EH (cell line): ENCODE results near the gene HEMGN.
A peak's percentile ranks its signal among the peaks of the same experiment; 100 is the strongest.

Experiments used
- DNase-seq: peaks from one replicate; pipeline ENCODE4 v3.0.0-alpha.2; 2015; ENCODE audit warnings: low read depth

The HEMGN gene

DNA sequence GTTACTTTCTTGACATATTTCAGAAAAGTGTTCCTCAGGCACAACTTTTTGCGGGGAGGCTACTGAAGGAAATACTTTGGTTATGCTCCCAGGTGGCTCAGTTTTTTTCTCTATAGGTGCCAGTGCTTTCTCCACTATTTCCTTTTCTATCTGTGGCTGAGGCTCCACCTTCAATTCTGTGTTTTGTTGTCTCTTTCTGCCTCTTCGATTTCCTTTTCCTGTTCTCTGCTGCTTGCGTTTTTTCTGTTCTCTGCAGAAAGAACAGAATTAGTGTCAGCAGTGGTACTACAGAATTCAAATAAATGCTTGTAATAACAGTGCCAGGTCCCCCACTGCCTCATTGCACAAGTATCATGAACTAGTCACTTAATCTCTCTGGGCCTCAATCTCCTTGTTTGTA, 7.0 kb downstream of the HEMGN start:
- no peak for DNase-seq

GRCh38 chr9:97928986-97929604, 8.9 kb downstream of the HEMGN start:
- no peak for DNase-seq

GRCh38 chr9:97925497-97926334, 12.3 kb downstream of the HEMGN start:
- DNase-seq: no peak

DNA sequence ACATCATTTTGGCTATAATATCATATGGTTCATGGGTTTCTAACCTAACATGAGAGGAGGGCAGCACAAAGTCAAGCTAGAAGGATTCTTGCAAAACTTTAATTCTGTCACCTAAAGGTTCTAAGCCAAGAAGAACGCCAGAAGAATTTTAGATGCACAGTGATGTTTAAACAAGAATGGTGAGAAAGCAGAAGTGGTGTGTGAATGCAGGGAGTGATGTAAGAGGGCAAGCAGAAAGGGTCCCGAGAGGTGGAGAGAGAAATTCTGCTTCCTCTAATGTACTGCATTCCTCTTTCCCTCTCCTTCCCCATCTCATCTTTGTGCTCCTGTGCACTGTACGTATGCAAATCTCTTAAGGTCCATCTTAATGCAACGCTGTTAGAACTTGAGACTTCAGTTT, 13.6 kb downstream of the HEMGN start:
- no peak for DNase-seq

DNA sequence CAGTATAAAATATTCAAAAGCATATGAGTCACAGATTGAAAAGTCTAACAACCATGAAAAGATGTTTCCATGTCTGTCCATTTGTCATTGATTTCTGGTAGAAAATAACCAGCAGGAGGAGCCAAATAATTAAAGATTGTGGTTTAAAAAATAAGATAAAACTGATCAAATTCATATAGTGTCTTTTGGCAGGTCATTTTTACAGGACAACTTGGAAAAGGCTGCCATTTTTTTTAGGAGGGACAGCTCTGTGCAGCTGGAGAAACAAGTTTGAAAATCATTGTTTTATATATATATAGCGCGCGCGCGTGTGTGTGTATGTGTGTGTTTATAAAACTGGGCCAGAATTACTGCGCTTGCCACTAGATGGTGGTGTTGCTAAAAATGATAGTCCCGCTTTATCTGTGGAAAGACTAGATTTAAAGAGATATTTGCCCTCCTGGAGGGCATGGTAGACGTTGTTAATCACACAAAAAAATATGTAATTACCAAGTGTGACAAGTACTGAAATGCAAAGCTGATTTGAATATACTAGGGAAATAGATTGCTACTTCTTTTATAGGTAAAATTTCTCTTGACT, 14.4 kb downstream of the HEMGN start:
- peak; percentile 80 for DNase-seq

GRCh38 chr9:97921959-97922724, 15.8 kb downstream of the HEMGN start, which contains the start of gene TRMO:
Gene TRMO (minus strand): TSS chr9:97922500. CDS start chr9:97922493, 7 bp downstream.
- peak; percentile 97 for DNase-seq

- no peak for DNase-seq
Observed at GRCh38 chr9:97919217-97919813, 18.7 kb downstream of the HEMGN start.

DNA sequence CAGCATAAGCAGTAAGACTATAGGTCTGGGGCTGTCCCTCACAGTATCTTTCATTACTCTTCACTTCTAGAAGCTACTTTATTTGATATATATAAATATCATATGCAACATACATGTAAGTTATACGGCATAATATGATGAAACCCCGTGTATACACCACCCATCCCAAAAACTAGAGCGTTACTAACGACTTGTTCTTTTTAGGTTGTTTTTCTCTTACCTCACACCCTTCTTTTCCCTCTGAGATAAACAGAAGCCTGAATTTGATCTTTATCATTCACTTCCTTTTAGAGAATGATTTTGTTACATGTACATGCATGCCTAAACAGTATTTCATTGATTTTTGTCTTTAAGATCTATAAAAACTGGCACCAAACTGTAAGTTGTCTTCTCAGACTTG, 19.4 kb downstream of the HEMGN start:
- DNase-seq: no peak

- no peak for DNase-seq
Observed at GRCh38 chr9:97911970-97912369, 26.0 kb downstream of the HEMGN start.

GRCh38 chr9:97911528-97911927, 26.4 kb downstream of the HEMGN start:
- no peak for DNase-seq

DNA sequence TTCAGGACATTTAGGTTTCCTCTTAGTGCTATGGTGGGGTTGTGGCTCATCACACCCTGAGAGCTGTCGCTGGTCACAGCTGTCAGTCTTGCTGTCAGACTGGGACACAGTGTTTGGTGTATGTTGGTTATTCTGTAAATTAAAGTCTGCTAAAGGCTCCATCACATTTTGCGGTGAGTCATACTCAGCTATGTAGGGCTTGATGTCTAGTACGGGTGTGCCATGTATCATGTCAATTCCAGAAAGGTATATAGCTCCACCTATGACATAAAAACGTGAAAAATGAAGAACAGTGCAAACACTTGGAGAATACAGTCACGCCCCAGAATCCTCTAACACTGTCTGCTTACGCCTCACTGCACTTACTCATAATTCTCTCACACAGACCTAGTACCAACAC, 27.6 kb downstream of the HEMGN start:
- DNase-seq: no peak

GRCh38 chr9:97908705-97909104, 29.3 kb downstream of the HEMGN start:
- DNase-seq: no peak

DNA sequence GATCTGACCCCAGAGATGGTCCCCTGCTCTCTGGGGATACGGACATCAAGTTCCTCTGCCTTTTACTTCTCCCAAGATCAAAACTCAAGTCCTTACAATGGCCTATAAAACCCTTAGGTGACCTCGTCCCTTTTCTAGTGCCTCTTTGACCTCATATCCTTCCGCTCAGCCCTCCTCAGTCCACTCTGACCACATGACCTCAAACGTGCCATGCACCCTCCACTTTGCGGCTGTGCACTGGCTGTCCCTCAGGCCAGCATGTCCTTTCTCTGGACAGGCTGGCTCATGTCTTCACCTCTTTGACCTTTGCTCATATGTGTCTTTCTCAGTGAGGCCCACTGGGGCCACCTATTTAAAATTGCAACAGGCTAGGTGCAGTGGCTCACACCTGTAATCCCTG, 30.3 kb downstream of the HEMGN start:
- no peak for DNase-seq

DNA sequence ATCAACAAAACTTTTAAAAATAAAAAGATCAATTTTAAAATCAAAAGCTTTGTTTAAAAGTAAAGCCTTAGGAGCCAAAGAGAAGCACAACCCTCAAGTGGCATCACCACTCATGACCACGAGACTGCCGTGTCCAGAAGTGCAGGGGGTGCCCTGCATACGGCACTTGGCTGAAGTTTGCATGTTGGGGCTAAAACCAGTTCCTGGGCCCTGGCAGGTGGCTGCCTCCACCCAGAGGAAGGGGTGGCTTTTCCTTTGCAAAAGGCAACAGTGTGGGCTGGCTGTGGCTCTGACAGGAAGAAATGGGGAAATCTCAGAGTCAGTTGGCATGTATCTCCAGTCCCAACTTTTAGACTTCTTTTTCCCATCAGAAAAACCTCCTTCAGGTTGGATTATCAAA, 30.9 kb downstream of the HEMGN start:
- DNase-seq: no peak

GRCh38 chr9:97906236-97906831, 31.6 kb downstream of the HEMGN start:
- DNase-seq: no peak

DNA sequence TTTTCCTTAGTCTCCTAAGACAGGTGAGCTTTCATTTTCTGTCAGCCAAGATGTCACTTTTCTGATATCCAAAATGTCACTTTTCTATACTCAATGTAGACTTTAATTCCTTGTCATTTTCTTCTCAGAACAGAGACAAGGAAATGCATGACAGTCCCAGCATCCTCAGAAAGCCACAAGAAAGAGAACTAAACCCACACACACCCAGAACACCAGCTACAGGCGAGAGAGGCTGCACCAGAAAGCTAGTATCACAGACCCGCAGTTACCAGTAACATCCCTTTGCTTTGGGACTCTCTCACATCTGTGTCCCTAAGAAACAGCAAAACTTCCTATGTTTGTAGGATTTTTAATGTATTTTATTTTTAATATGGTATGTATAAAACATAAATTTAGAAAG, 32.7 kb downstream of the HEMGN start:
- no peak for DNase-seq

- DNase-seq: no peak
Observed at GRCh38 chr9:97904725-97905124, 33.2 kb downstream of the HEMGN start.

DNA sequence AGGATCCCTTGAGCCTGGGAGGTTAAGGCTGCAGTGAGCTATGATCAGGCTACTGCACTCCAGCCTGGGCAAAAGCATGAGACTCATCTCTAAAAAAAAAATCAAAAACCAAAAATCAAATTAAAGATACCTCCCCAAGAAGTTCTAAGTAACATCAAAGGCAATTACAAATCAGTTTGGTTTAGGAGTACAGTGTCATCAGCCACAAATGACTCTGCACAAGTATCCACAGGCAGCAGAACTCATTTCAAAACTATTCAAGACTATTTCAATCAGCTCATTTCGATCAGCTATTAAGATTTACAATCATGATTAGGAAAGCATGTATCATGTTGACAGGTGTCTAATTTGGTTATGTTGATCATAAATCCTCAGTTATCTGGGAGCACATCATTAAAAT, 34.8 kb downstream of the HEMGN start:
- DNase-seq: peak; percentile 11

DNA sequence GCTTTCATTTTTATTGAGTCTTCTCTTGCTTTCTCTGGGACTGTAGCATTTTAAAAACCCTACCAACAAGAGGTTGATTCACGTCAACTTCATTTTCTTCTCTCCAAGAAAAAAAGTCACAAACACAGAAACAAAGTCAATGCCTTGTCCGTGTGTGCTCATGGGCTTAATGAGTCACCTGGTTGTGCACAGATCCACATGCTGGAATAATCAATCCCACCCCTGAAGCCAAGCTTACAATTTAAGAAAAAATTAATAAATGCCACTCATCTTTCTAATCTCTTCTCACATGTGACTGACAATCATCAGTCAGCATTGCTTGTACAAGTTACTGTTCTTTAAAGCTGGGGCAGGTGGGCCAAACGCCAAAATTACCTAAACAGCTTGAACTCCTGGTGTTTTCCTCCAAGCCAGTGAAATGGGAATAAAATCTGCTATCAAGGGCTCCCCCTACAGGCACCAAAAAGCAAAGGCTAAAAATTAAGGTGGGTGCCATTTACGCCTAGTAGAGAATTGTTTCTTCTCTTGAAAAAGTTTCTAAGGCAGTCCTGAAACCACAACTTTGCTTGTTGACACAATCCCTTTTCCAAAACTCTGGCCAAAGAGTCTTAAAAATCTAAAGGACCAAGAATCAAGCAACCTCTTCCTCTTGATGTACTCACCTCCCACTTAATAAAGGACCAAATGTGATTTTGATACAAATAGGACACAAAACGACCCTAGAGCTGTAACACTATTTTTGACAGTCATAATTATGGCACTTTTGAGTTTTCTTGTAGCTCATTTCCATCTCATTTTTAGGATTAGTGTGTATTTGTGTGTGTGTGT, 37.0 kb downstream of the HEMGN start:
- peak; percentile 65 for DNase-seq

- peak; percentile 43 for DNase-seq
Observed at GRCh38 chr9:97900103-97900737, 37.8 kb downstream of the HEMGN start.
